Thyroid gland (tissue), 4 donors: ENCODE data around the gene SNX33. TPM values are rescaled to one million over a fixed set of nuclear protein-coding genes. Genes with fewer than 3 reads are reported as not detected.

Experiments
- DNase-seq, 2 donors: peaks; one replicate each; pipeline ENCODE4 v3.0.0-alpha.2; 2019
- H3K27ac ChIP-seq, 3 donors: fragments of 200-600 bp; sonication (generic); 1 replicate in 2 of 3; 2 replicates in 1 of 3; pipeline ENCODE4 v1.5.1; 2016 to 2019; ENCODE audit warnings: mild to moderate bottlenecking in 1 of 3, moderate library complexity in 1 of 3
- H3K27me3 ChIP-seq: fragments of 200-600 bp; sonication (generic); one replicate; pipeline ENCODE4 v1.5.1; 2019
- H3K36me3 ChIP-seq, 2 donors: fragments of 200-600 bp; sonication (generic); one replicate each; pipeline ENCODE4 v1.5.1; 2016 to 2019
- H3K4me1 ChIP-seq, 2 donors: fragments of 200-600 bp; sonication (generic); one replicate each; pipeline ENCODE4 v1.5.1; 2017 to 2019
- H3K4me3 ChIP-seq, 3 donors: fragments of 200-600 bp; sonication (generic); replicated peaks in 1 of 3; 1 replicate in 2 of 3; 2 replicates in 1 of 3; pipeline ENCODE4 v1.5.1; 2016; ENCODE audit warnings: mild to moderate bottlenecking in 1 of 3
- H3K9me3 ChIP-seq: fragments of 200-600 bp; sonication (generic); one replicate; pipeline ENCODE4 v1.5.1; 2017
- POLR2A ChIP-seq, 2 donors: fragments of 450-650 bp; IDR thresholded peaks; one replicate each; pipeline ENCODE4 v1.6.1; 2017; ENCODE audit warnings: antibody characterized with exemption in 2 of 2, mild to moderate bottlenecking in 2 of 2, moderate library complexity in 1 of 2
- WGBS, 2 donors: methylation state at CpG; one replicate each; pipeline ENCODE4 v1.1.5; 2017; 5-methylcytosine and 5-hydroxymethylcytosine counted together
- intact Hi-C: fragments of 100-400 bp; cut with DNase I; formaldehyde crosslinking; loops from one replicate; pipeline ENCODE4 v1.15.1; 2023
- total RNA-seq, 4 donors: library from RNA; depleted of rRNA; stranded (reverse); fragments of >200 nt; gene quantifications; one replicate each; pipeline ENCODE4 v1.2.3, GENCODE V29; 2016
- TF ChIP-seq, protein P1 (sequence below), 6 experiments: fragments of 200-600 bp in 3 of 6; fragments of 450-650 bp in 3 of 6; sonication (generic) in 3 of 6; IDR thresholded peaks; one replicate each; pipeline ENCODE4 v1.5.1; 2016 to 2019; ENCODE audit warnings: antibody characterized with exemption in 6 of 6, mild to moderate bottlenecking in 2 of 6, inconsistent platforms in 1 of 6, moderate library complexity in 1 of 6

SNX33 gene
- total RNA-seq, 4 donors from 2014 or later: 22.8 to 28.7 (median 26.5) TPM

DNA sequence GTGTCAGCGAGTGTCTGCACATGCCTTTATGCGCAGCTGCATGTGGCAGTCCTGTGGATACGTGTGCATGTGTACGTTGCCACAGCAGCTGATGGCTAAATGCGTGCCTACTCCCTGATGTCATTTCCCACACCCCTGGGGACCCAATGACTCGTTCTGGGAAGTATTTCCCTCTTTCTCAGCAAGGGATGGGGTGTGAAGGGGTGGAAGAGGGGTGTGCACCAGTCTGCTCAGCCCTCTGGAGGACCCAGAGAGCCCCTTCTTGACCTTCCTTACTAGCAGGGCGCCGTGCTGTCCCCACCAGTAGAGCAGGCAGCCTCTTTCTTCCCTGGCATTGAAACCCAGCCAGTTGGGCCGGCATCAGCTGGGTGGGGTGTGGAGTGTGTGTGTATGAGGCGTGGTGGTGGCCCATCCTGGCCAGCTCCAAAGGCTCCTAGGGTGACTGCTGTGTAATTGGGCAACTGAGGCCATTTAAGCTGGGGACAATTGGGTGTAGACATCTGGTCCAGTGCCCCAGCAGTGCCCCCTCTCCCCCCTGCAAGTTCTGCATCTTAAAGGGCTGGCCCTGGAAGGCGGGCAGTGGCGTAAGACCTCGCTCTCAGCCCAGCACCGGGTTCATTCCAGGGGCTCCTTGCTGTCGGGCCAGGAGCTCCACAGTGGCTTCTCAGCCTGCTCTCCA, 19.2 kb downstream of the SNX33 start:
- no peak for TF ChIP-seq POLR2A (IDR thresholded peaks at IDR 0.05)
- TF ChIP-seq, protein P1, sequence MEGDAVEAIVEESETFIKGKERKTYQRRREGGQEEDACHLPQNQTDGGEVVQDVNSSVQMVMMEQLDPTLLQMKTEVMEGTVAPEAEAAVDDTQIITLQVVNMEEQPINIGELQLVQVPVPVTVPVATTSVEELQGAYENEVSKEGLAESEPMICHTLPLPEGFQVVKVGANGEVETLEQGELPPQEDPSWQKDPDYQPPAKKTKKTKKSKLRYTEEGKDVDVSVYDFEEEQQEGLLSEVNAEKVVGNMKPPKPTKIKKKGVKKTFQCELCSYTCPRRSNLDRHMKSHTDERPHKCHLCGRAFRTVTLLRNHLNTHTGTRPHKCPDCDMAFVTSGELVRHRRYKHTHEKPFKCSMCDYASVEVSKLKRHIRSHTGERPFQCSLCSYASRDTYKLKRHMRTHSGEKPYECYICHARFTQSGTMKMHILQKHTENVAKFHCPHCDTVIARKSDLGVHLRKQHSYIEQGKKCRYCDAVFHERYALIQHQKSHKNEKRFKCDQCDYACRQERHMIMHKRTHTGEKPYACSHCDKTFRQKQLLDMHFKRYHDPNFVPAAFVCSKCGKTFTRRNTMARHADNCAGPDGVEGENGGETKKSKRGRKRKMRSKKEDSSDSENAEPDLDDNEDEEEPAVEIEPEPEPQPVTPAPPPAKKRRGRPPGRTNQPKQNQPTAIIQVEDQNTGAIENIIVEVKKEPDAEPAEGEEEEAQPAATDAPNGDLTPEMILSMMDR (IDR thresholded peaks at IDR 0.05): no peak
- H3K4me1 ChIP-seq: peaks cover 5 to 20% of the 10 kb centered on the region in 2 donors
- H3K27me3 ChIP-seq: no peaks in the 10 kb centered on the region
- peak overlapping the region in 2 of 3 donors; percentile 24 to 61 for H3K27ac ChIP-seq
- H3K36me3 ChIP-seq: no peaks in the 10 kb centered on the region
- no peak for DNase-seq
- intact Hi-C loops: no loop called here
- 58 to 67% methylated on average over 10 to 13 of the region's 15 CpGs for WGBS, 2 donors
- H3K9me3 ChIP-seq: no peaks in the 10 kb centered on the region
- no peak overlapping the region for H3K4me3 ChIP-seq

DNA sequence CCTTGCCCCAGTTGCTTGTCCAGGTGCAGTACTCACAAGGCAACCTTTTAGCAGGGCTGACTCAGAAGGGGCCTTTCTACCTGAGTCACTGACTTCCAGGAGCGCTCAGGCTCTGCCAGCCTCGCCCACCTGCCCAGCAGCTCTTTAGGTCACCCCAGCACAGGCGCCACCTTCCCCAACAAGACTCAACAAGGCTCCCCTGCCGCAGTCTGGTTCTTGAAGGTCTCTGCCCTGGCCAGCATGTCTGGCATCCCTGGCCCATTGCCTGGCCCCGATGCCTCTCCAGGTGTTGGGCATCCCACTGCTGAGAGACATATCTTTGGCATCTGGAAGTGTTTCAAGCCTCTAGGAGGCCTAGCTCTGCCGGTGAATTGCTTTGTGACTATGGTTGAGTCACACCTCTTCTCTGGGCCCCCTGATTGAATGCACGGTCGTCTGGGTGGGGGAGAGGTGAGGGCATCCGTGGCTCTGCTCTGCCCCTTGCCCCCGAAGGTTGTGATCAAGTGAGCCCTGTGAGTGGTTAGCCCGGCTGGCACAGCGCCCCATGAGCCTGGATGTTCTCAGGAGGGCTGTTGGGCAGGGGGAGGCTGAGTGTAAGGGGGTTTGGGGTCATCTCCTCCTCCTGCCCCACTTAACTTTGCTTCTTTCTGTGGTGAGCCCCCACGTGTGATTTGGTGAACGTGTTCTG, 21.6 kb downstream of the SNX33 start:
- DNase-seq: peak; percentile 21 to 48
- 64 to 78% methylated on average over 9 to 10 of the region's 14 CpGs for WGBS, 2 donors
- Histone ChIP-seq H3K27me3 (no peaks in the 10 kb centered on the region), H3K4me3 (no peak overlapping the region), H3K9me3 (no peaks in the 10 kb centered on the region), H3K27ac (peak overlapping the region in 1 of 3 donors; percentile 39), H3K4me1 (peaks cover 23 to 41% of the 10 kb centered on the region in 2 donors), H3K36me3 (no peaks in the 10 kb centered on the region)
- TF ChIP-seq, protein P1 (IDR thresholded peaks at IDR 0.05): no peak
- TF ChIP-seq POLR2A (IDR thresholded peaks at IDR 0.05): no peak
- intact Hi-C loops: no loop called here

DNA sequence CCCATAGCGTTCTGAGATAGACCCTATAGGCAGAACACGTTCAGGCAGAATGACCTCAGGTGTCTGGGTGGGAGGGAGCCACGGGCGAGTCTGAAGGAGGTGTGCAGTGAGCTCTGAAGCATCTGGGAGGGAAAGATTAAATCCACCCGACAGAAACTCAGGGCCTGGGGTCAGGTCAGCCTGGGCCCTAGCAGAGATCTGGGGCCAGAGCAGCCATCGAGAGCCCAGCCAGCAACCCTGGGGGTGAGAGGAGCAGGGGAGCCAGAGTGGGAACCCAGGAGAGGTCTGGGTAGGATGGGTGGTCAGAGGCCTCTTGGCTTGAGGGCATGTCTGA, 22.1 kb downstream of the SNX33 start:
- no peaks in the 10 kb centered on the region for H3K36me3 ChIP-seq
- intact Hi-C loops: no loop called here
- no peaks in the 10 kb centered on the region for H3K27me3 ChIP-seq
- no peaks in the 10 kb centered on the region for H3K9me3 ChIP-seq
- no peak for TF ChIP-seq POLR2A (IDR thresholded peaks at IDR 0.05)
- TF ChIP-seq, protein P1 (IDR thresholded peaks at IDR 0.05): no peak
- H3K4me3 ChIP-seq: no peak overlapping the region
- WGBS, 2 donors: 81 to 100% methylated on average over 2 to 6 of the region's 6 CpGs
- DNase-seq: no peak
- H3K4me1 ChIP-seq: peaks cover 23 to 41% of the 10 kb centered on the region in 2 donors
- H3K27ac ChIP-seq: no peak overlapping the region

DNA sequence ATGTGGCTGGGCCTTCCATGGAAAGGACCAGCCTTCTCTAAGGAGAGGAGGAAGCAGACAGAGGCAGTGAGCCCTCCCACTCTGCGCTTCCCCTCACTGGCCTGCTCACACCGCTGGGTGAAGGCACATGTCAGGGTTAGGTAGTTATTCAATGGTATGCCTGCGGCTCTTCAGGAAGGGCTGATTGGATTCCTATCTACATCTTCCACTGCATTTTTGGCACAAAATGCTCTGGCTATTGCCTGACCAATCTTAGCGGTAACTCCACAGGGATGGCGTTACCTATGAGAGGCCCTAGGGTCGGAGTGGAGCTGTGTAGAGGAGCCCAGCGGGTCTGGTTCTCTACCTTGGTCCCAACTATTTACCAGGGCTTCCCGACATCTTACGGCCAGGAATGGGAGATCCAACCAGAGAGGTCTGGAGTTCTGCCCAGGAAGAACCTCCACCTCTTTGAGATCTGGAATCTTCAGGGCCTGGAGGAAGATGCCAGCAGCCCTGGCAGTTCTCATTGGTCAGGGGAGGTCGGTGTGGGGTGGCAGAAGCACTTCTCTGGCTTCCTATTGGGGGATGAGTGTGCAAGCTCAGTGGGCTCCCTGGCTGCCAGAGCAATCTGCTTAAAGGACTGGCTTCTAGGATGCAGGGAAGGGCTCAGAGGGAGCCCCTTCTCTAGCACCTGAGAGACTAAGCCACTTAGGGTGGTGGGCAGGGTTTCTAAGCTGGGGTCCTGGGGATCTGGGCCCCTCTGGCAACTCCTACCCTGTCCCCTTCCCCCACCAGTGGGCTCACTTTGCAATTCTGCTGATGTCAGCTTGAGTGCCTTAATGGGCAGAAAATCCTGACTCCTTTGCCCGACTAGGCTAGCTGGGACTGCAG, 24.3 kb downstream of the SNX33 start:
- TF ChIP-seq, protein P1 (IDR thresholded peaks at IDR 0.05): no peak
- TF ChIP-seq POLR2A (IDR thresholded peaks at IDR 0.05): no peak
- no peaks in the 10 kb centered on the region for H3K27me3 ChIP-seq
- peak overlapping the region in 2 of 3 donors; percentile 73 for H3K27ac ChIP-seq
- DNase-seq: no peak
- 80 to 84% methylated on average over 10 to 11 of the region's 11 CpGs for WGBS, 2 donors
- no peaks in the 10 kb centered on the region for H3K9me3 ChIP-seq
- H3K4me3 ChIP-seq: no peak overlapping the region
- intact Hi-C loops: no loop called here
- H3K4me1 ChIP-seq: peaks cover 18 to 37% of the 10 kb centered on the region in 2 donors
- H3K36me3 ChIP-seq: no peaks in the 10 kb centered on the region
